HG03060 (cell line): Measurements from ENCODE around the gene RNF149.
"Not testable (repeated sequence)": the region's sequence is repeated elsewhere in the genome, so short reads cannot be mapped to it uniquely, and the experiment has no call there.

Source experiments
- ATAC-seq: cut with Tn5 transposase; IDR thresholded peaks from one replicate; pipeline ENCODE4 v1.9.1; 2021; ENCODE audit warnings: low read depth, moderate number of reproducible peaks; ENCODE audit not compliant: unreplicated experiment

Gene RNF149

DNA sequence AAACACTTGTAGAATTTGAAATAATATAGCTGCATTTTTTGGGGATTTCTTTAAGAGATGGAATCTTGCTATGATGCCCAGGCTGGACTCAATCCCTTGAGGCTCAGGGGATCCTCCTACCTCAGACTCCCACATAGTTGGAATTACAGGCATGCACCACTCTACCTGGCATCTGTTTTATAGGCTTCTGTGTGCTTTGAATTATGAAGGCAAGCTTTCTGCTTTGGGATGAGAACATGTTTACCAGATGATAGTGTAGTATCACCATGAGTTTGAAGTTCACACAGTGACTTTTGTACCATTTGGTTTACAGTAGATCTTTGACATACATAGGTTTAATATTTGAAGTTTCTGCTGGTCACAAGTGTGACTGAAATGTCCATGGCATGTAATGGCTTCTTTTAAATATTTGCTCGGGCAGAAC is 45.1 kb downstream of the RNF149 start:
- ATAC-seq = no peak

GRCh38 chr2:101262142-101262541 is 46.4 kb downstream of the RNF149 start:
- ATAC-seq = no peak

GRCh38 chr2:101258804-101259203 is 49.7 kb downstream of the RNF149 start:
- ATAC-seq = no peak

- no peak for ATAC-seq
These were observed 52.2 kb downstream of the RNF149 start for GRCh38 chr2:101256316-101256715.

DNA sequence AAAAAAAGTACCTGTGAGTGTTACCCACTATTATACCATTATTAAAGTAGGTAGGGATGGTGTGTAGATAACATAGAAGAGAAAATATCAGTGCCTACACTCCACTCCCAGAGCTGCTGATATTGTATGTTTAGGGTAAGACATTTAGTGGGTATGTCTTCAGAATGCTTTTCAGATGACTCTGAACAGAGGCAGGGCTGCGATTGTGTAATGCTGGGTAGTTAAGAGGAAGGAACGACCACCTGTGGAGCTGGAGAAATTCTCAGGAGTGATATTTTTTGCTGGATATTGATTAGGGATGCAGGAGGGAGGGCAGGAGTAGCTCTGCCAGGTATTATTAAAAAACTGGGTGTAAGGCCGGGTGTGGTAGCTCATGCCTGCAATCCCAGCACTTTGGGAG is 53.0 kb downstream of the RNF149 start:
- no peak for ATAC-seq

DNA sequence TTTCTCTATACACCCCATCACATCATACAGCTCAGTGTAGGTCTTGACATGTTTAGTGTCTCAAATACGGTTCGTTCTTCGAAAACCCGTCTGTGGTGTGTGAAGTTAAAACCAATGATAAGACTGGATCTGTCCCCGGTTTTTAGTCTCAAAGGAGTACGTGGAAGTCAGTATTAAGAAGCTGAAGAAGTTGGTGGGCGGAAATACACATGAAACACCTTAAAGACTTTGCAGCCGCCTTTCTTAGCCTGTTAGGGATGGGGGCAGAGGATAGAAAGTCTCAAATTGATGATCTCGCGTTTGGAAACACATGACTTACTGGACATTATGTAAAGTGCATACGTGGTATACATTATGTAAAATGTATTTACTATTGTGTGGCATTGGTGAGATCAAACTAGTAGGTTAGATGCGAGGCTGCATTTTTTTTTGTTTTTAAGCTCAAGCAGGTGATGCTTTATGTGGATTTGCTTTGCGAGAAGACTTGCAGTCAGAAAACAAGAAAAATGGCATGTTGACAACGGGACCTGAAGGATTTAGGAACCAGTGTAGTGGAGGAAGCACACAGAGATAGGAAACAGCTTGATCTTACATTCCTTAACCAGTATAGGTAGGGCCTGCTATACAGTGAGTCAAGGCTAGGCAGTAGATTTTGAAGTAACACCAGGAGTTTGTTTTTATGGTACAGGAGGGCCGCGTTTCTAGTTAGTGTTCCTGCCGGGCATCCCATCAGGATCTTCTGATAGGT is 54.6 kb downstream of the RNF149 start:
- ATAC-seq = no peak

GRCh38 chr2:101253013-101253702 is 55.3 kb downstream of the RNF149 start:
- ATAC-seq = peak; percentile 15

- ATAC-seq = peak; percentile 66
These were observed 56.0 kb downstream of the RNF149 start, which contains the start of gene CNOT11 for GRCh38 chr2:101252408-101253012. CNOT11 (plus strand) TSS chr2:101252886; CDS start chr2:101252965, 79 bp downstream.

- peak; percentile 29 for ATAC-seq
These were observed 56.6 kb downstream of the RNF149 start for GRCh38 chr2:101251844-101252407.

DNA sequence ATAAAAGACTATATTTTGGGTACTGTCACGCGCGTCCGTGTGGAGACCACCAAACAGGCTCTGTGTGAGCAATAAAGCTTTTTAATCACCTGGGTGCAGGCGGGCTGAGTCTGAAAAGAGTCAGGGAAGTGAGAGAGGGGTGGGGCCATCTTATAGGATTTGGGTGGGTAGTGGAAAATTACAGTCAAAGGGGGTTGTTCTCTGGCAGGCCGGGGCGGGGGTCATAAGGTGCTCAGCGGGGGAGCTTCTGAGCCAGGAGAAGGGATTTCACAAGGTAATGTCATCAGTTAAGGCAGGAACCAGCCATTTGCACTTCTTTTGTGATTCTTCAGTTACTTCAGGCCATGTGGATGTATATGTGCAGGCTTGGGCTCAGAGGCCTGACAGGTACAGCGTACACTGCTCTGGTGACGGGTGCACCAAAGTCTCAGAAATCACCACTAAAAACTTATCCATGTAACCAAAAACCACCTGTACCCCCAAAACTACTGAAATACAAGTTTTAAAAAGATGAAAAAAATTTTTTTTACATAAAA is 57.2 kb downstream of the RNF149 start:
- ATAC-seq = not testable (repeated sequence)

DNA sequence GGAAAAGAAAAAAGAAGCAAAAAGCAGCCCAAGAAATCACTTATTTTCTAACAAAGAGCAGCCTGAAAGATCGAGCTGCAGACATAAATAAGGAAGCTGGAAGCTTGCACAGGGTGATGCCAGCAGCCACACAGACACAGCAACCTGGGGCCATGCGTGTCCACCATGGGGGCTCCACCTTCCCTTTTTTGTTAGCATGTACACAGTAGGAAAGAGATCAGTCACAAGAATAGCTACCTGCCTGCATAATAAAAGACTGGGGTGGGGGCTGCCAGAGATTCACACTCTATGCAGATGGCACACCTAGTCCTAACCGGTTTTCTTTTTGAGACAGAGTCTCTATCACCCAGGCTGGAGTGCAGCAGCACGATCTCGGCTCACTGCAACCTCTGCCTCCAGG is 58.7 kb downstream of the RNF149 start:
- ATAC-seq = no peak

DNA sequence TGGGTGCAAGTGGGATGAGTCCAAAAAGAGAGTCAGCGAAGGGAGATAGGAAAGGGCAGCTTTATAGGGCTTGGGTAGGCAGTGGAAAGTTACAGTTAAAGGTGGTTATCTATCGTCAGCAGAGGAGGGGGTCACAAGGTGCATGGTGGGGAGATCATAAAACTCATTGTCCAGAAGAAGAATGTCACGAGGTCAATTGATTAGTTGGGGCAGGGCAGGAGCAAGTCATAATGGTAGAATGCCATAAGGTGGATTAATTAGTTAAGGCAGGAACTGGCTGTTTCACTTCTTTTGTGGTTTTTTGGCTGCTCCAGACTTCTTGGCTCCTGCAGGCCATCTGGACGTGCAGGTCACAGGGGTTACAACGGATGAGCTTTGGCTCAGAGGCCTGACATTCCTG is 59.7 kb downstream of the RNF149 start:
- ATAC-seq = not testable (repeated sequence)

- not testable (repeated sequence) for ATAC-seq
These were observed 63.0 kb downstream of the RNF149 start for GRCh38 chr2:101245468-101245867.

GRCh38 chr2:101244899-101245298 is 63.6 kb downstream of the RNF149 start:
- ATAC-seq = not testable (repeated sequence)

DNA sequence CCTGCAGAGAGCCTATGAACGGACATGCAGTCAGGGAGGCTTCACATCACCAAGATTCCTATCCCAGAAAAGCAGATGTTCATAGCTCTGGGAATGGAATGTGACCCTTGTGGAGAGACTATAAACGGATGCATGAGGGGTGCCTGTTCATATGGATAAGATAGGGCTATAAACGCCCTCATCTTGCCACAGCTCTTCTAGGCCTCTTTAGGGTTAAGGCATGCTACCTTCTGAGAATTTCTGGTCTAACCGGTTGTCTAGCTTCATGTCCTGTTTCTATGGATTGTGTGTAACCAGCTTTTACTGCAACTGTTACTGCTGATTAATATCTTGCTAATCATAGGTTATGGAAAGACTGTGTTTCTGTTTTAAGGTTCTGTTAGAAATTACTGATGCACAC is 64.1 kb downstream of the RNF149 start:
- ATAC-seq = not testable (repeated sequence)

GRCh38 chr2:101241158-101241557 is 67.3 kb downstream of the RNF149 start:
- no peak for ATAC-seq

- not testable (repeated sequence) for ATAC-seq
These were observed 67.8 kb downstream of the RNF149 start for GRCh38 chr2:101240694-101241093.

DNA sequence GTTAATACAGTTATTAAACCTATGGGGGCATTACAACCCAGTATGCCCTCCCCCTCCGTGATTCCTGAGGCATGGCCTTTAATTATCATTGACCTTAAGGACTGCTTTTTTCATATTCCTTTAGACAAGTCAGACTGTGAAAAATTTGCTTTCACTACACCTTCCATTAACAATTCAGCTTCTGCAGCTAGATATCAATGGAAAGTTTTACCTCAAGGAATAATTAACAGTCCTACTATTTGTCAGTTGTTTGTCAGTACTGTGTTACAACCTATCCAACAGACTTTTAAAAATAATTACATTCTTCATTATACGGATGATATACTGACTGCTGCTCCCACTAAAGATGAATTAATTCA is 68.8 kb downstream of the RNF149 start:
- ATAC-seq = not testable (repeated sequence)

GRCh38 chr2:101238930-101239759 is 69.4 kb downstream of the RNF149 start:
- no peak for ATAC-seq

DNA sequence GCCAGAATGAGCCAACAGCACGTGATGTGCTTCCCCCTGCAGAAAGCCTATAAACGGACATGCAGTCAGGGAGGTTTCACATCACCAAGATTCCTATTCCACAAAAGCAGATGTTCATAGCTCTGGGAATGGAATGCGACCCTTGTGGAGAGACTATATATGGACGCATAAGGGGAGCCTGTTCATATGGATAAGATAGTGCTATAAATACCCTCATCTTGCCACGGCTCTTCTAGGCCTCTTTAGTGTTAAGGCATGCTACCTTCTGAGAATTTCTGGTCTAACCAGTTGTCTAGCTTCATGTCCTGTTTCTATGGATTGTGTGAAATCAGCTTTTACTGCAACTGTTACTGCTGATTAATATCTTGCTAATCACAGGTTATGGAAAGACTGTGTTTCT is 70.6 kb downstream of the RNF149 start:
- not testable (repeated sequence) for ATAC-seq
